ENCODE results near the gene JUP. TPM values are rescaled to one million over a fixed set of nuclear protein-coding genes. Genes with fewer than 3 reads are reported as not detected.
"Not testable (repeated sequence)": the region's sequence is repeated elsewhere in the genome, so short reads cannot be mapped to it uniquely, and the experiment has no call there.

The JUP gene
- polyA plus RNA-seq, 12 donors: 22.8 to 204 (median 36.5) TPM; not detected in 1

DNA sequence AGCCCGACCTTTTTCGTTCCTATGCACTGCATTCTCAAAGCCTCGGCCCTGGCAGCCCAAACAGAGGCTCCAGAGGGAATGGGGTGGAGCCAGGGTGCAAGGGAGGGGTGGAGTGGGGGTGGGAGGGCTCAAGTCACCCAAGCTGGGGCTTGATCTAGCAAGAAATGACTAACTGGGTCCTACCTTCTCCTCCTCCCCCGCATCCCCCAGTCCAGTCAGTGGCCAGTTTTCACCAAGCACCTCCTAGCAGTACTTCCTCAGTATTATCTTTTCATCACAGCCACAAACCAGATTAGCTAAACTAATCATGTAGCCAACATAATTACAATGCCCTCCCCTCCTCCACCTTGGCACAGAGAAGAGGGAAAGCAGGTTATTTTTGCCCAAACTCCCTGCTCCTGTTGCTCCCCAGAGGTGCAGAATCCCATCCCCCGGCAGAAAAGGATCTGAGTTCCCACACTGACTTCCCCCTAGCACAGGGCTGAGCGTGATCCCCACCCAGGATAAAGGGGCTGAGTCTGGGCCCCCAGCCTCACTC, 2.2 kb downstream of the JUP start:
- no peak for DNase-seq

DNA sequence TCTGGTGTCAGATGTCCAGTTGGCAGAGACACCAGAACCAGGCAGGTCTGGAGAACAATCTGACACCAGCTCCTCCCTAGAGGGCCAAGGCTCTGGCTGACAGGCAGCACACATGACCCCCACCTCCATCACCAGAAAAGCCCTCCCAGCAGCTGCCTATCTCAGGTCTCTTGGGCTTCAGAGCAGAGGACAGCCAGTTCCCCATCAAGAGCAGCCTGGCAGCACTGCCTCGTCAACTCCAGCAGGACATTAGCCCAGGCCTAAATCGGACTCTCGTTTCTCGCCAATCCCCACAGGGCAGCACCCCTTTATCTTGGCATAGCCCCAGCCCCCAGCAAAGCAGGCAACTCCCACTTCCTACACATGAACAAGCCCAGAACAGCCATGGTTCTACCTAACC, 4.4 kb downstream of the JUP start:
- DNase-seq: no peak

DNA sequence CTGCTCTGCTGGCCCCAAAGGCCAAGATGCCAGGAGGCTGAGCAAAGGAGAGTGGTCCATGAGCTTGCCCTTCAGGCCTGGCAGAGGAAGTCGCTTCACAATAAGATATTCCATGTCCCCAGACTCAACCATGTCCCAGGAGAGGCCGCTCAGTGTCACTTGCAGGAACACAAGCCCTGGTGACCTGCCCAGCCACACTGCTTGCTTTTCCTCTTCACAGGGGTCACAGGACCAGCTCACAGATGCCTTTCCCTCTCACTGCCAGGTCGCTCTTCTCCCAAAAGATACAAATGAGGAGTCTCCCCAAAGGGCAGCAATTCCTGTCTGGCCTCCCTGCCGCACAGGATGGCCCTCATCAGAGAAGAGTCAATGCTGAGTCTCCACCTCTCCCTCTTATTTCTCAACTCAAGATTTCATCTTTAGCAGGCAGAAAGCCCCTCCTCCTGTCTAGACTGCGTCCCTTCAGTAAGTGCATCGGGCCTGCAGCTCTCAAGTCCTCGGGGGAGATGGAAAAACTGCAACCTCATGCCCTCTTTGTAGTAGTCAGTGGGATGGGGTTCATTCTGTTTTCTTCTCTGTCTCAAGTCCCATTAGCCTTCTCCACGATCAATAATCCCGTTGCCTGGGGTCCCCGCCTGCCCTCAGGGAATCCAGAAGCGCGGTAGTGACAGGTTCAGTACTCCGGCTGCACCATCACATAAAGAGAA, 5.0 kb downstream of the JUP start:
- no peak for DNase-seq

DNA sequence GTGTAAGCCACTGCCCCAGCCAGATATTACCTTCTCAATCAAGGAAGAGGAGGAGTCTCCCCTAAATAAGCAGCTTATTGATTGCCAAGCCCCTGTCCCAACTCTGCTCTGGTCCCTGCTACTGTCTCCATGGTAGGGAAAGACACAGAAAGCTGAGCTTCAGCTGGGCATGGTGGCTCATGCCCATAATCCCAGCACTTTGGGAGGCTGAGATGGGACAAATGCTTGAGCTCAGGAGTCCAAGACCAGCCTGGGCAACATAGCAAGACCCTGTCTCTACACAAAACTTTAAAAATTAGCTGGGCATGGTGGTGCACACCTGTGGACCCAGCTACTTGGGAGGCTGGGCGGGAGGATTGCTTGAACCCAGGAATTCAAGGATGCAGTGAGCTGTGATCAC, 6.6 kb downstream of the JUP start:
- DNase-seq: no peak

DNA sequence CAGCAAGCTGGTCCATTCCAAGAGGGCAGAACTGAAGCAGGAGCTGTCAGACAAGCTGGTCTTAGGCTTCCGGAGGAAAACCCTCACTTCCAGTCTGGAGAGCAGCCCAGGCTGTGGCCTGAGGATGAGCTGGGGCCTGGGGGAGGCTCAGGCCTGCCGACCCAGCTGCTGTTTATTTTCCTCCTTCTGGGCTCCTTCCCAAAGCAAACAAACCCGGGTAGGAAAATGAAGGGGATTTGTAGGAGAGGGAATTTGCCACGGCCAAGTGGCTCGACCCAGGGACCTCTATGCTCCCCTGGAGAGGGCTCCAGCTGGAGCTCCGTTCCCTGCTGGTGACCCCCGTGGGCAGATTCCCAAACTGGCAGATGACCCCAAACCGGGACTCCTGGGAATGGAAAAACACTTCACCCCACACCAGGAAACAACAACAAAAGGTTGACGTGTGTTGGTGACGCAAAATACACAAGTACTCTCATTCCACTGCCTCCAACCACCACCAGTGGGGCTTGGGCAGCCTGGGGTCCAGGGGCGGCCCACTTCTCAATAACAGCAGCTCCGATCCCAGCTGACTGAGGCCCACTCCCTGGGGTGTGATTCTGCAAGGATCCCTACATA, 8.8 kb downstream of the JUP start:
- DNase-seq: peak; percentile 89

DNA sequence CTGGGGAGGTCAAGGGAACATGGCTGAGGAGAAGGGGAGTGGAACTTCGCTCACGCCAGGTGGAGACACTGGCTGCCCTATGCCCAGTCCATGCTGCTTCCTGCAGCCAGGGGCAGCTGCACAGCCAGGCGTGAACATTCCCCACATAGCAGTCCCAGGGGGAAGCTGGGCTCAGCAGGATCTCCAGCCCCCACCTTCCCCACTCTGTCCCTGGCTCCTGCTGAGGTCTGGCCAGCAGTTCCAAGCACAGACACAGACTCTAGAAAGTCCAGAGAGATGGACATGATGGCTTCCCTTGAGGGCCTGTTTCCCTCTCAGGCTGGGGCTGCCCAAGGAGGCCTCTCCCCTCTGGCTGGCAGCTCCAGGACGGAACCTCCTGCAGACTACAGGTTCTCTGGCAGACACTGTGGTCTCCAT, 9.3 kb downstream of the JUP start:
- no peak for DNase-seq

DNA sequence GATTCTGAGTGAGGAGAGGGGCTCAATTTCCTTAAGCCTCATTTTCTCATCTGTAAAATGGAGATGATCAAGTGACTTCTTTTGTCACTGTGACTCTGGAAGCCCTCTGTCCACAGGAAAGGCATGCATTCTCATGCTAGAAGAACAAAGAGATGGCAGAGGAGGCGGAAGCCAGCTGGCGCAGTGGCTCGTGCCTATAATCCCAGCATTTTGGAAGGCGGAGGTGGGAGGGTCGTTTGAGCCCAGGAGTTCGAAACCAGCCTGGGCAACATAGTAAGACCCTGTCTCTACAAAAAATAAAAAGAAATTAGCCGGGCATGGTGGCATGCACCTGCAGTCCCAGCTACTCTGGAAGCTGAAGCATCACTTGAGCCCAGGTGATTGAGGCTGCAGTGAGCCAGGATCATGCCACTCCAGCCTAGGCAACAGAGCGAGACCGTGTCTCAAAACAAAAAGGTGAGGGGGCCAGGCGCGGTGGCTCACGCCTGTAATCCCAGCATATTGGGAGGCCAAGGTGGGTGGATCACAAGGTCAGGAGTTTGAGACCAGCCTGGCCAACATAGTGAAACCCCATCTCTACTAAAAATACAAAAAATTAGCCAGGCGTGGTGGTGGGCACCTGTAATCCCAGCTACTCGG, 10.1 kb downstream of the JUP start:
- DNase-seq: not testable (repeated sequence)

DNA sequence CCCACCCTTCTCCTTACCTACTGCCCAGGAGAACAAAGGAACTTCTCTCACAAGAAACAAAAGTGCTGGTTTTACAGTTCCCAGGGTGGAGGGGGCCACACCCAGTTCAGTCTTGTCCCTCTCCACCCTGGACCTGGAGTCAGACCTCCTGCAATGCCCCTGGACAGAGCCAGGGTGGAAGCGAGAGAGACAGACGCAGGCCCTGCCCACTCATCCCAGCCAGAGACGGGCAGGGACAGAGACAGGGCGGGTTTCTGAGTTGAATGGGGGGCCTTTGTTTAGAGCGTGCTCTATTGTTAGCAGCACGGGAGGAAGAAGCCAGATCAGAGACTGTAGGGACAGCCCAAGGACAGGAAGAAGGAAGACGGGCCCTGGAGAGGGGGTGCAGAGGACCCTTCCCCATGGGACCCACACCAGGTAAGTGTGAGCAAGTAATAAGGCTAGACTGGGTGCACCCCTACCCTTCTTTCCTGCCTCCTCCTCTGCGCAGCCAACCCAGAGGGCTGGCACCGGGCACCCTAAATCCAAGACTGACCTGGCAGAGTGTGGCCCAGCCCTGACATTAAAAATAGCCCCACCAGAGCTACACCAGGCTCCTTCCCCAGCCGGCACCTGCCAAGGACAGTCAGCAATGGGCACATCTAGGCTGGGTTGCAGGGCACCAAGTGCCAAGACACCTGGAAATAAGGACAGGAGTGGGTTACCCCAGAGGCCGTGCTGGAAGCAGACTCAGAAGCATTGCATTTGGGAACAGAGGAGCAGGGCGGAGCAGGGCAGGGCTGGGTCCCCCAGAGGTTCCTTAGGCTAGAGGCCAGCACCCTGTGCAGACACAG, 10.9 kb downstream of the JUP start:
- DNase-seq: no peak

DNA sequence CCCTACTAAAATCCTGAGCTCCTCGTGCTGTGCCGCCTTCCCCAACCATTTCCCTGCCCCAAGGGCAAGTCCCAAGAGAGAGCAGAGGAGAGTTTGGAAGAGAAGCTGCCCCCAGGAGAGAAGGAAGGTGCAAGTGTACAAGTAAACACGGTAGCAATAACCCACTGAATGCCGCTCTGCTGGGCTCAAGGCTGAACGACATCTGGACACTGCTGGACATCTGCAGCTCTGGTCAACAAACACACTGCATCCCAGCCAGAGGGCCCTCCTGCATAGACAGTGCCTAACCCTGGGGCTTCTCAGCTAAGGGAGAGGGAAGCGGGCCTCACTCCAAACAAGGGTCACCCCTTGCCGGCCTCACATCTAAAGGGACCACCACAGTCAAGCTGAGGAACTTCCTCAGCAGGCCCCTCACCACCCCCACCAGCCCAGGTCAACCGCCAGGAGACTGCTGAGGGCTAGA, 12.7 kb downstream of the JUP start:
- DNase-seq: no peak

DNA sequence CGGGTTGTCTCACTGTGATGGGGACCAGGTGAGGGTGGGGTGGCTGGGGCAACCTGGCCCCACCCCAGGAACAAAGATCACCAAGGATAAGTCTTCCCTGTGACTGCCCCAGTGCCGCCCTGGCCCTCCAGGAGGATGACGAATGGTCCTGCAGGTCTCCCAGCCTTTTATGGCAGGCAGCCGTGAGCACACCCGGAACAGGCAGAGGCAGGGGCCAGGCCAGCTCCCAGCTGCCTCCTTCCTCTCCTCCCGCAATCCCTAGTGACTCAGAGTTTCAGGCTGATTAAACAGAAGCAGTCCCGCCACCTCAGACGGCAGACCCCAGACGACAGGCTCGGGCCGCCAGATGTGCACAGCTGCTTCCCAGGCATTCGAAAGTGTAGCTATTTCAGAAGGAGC, 13.3 kb downstream of the JUP start:
- DNase-seq: no peak

DNA sequence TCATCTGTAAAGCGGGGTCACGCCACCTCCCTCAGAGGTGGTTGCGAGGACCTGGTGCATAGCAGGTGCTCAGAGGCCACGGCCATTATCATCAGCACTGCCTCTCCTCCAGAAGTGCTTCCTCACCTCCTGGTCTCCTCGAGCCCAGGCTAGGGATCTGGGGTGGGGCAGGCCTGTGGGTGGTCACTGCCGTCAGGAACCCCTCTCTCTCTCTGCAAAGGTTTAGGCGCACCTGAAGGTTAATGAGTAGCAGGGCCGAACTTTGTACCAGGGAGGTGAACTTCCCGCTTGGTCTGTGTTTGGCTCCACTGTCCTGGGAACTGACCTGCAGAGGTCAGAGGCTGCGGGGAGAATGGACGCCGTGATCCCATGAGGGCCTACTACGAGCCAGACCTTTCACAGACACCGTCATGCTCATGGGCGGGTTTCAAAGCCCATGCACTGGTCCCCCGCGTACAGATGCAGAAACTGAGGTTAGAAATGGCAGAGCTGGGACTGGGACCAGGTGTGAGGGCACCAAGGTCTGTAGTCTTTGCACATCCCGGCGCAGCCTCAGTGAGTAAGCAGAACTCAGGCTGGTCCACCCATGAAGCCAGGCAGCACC, 13.8 kb downstream of the JUP start:
- no peak for DNase-seq

DNA sequence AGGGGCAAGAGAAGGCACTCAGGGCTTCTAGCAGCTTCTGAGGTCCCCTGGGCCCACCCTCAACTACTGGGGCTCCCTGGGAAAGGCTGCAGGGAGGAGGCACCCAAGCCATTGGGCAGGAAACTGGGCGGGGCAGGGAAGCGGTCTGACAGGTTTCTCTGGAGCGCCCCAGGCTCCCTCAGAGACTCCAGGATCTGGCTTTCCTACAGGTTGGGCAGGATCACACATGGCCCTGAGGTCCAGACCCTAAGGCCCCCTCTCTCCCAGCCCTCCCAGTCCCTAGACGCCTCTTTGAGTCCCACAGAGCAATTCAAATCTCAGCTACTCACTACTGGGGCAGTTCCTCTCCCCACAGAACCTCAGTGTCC, 14.3 kb downstream of the JUP start:
- DNase-seq: no peak

DNA sequence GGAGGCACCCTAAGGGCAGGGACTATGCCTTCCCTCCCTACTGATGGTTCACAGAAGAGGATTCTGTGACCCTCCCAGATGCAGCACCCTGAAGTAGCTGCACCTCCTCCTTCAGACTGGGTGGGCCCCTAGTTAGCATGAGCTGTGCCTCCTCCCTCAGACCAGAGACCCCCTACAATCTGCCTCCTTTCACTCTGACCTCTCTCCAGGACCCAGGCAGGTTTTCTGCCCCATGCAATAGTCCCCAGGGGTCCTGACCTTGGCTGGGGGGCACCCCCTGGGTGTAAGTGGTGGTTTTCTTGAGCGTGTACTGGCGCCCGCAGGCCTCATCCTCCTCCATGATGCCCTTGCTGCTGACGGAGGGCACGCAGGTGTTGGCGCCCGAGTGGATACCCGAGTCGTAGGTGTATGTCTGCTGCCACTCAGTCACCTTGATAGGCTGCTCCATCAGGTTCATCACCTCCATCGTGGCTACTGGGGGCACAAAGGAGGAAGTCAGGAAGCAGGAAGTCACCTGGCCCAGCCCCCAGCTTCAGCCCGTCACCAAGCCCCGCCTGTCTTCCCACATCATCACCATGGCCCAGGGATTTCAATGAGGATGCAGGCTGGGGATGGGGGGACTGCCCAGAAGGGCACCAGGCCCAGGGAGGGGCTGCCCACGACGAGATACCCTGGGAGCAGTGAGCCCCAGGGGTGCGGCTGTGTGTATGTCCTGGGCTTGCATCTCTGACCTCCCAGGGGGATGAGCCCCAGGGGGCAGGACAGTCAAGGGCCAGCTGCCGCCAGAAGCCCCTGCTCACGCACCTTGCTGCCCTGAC, 14.9 kb downstream of the JUP start:
- no peak for DNase-seq

DNA sequence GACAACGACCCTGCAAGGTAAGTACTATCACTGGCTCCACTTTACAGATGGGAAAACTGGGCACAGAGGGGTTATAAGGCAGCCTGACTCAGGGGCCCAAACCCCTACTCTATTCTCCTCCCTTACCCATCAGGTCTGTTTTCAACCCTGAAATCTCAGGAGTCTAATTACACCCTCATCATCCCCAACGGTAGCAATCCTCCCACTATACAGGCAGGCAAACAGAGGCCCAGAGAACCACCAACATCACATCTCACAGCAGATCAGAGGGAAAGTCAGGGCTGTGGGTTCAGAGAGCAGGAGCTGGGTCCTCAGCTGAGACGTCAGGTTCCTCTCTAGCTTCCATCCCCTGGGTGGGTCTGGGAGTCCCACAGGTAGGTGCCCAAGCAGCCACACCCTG, 16.5 kb downstream of the JUP start:
- no peak for DNase-seq

DNA sequence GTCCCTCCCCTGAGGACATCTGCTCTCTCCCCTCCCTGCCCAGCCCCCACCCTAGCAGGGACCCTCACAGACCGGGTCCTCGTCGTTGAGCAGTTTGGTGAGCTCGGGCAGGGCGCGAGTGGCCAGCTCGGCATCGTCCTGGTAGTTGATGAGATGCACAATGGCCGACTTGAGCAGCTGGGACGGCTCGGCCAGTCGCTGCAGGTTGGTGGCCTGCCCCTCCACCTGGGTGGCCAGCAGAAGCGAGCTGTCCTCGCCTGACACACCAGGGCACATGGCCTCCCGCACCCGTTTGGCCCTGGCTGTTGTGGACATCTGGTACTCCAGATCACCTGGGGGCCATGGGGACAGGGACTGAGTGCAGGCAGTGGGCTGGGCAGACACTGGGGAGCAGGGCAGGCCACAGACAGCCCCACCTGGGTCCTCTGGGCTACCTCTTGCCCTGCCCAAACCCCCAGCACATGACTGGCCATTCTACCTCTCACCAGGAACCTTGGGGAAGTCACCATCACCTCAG, 17.1 kb downstream of the JUP start:
- no peak for DNase-seq

DNA sequence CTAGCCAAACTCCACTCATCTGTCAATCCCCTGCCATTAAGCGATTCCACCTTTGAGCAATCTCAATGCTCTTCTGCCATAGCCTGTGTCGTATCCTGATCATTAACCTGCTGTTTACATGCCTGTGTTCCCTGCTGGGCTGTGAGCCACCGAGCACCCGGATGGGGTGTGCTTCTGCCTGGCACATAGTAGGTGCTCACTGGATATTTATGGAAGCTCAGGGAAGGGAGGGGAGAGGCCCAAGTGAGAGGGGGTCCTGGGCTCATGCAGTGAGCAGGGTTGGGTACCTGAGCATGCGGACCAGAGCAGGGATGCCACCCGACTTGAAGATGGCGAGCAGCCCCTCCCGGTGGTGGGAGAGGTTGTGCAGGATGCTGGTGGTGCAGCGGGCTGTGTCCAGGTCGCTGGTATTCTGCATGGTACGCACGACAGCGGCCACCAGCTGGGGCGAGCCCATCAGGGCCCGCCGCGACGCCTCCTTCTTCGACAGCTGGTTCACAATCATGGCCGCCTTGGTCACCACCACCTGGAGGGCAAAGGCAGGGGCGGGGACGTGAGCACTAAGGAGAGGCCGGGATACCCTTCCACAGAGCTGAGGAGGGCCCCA, 17.7 kb downstream of the JUP start:
- DNase-seq: no peak

DNA sequence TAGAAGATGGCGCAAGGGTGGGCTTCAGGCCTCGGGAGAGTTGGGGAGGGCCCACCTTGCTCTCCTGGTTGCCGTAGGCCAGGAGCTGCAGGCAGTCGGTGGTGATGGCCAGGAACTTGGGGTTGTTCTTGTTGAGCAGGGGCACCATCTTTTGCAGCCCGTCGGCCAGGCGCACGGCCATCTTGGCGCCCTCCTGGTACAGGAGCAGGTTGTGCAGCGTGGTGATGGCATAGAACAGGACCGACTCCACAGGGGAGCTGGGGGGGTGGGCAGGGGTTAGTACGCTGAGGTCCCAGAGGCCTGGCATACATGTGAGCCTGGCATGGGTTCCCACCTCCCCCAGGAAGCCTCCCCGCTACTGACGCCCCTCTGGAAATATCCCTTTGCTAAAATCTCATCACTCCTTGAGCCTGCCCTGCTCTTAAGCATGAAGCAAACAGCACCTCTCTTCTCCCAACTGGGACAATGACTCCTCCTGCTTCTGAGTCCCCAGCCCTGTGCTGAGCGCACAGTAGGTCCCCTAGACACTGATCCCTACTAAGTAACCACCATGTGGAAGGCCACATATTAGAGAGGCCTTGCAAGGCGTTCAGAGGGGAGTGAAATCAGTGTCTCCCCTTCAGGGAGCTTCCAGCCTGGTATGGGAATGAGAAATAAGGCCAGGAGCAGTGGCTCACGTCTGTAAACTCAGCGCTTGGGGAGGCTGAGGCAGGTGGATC, 19.0 kb downstream of the JUP start:
- DNase-seq: no peak

DNA sequence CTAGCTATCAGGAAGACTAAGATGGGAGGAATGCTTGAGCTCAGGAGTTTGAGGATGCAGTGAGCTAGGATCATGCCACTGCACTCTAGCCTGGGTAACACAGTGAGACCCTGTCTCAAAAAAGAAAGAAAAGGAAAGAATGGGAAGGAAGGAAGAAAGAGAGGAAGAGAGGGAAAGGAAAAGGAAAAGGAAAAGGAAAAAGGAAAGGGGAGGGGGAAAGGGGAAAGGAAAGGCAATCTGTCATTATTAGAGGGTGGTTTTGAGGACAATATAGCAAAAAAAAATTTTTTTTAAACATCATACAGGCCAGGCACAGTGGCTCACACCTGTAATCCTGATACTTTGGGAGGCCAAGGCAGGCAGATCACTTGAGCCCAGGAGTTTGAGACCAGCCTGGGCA, 20.4 kb downstream of the JUP start:
- DNase-seq: no peak

DNA sequence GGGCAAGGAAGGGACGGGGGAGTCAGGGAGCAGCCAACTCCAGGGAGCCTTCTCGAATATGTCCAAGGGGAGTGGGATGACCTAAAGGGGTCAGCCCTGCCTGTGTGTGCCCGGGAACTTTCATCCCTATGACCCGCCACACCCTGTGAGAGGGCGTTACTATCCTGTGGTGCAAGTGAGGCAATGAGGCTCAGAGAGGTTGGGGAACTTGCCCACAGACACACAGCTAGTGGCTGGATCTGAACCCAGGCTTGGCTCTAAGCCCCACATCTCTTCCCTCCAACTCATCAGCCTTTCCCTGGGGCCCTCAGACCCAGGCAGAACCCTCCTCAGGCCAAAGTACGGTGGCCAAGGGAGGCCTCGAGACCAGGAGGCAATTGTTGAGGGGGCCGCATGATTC, 23.2 kb downstream of the JUP start:
- no peak for DNase-seq

All from muscle of arm (tissue), 12 donors.